Fibroblast of mammary gland (primary cell): ENCODE data around the gene PPP2R3C.
"Not testable (repeated sequence)": the region's sequence is repeated elsewhere in the genome, so short reads cannot be mapped to it uniquely, and the experiment has no call there.

Source experiments
- DNase-seq: peaks from one replicate; pipeline ENCODE4 v3.0.0-alpha.2; 2010; ENCODE audit warnings: low read depth
- H3K4me3 ChIP-seq: 2 replicates; pipeline ENCODE4 v1.5.1; 2011; ENCODE audit warnings: low read depth, mild to moderate bottlenecking, low read length, moderate library complexity; ENCODE audit not compliant: control insufficient read depth
- TF ChIP-seq, protein P1 (sequence below): conservative IDR thresholded peaks from 2 replicates; pipeline ENCODE4 v1.5.1; 2011; ENCODE audit warnings: low read depth, low read length, inconsistent platforms; ENCODE audit not compliant: control insufficient read depth, insufficient read depth

PPP2R3C gene

DNA sequence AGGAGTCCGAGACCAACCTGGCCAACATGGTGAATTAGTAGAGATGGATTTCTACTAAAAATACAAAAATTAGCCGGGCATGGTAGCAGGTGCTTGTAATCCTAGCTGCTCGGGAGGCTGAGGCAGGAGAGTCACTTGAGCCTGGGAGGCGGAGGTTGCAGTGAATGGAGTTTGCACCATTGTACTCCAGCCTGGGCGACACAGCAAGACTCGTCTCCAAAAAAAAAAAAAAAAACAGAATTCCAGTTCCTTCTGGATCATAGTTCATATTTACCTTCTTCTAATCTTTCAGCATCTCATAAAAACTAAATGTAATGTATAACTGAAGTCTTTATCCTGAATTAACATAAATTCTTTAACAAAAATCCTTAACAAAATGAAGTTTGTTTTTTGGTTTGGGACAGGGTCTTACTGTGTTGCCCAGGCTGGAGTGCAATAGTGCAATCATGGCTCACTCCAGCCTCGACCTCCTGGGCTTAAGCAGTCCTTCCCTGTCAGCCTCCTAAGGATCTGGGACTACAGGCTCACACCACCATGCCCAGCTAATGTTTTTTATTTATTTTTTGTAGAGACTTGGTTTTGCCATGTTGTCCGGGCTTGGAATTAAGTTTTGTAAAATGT, 38.1 kb downstream of the PPP2R3C start:
- H3K4me3 ChIP-seq: no peak overlapping the region
- no peak for DNase-seq
- TF ChIP-seq, protein P1, sequence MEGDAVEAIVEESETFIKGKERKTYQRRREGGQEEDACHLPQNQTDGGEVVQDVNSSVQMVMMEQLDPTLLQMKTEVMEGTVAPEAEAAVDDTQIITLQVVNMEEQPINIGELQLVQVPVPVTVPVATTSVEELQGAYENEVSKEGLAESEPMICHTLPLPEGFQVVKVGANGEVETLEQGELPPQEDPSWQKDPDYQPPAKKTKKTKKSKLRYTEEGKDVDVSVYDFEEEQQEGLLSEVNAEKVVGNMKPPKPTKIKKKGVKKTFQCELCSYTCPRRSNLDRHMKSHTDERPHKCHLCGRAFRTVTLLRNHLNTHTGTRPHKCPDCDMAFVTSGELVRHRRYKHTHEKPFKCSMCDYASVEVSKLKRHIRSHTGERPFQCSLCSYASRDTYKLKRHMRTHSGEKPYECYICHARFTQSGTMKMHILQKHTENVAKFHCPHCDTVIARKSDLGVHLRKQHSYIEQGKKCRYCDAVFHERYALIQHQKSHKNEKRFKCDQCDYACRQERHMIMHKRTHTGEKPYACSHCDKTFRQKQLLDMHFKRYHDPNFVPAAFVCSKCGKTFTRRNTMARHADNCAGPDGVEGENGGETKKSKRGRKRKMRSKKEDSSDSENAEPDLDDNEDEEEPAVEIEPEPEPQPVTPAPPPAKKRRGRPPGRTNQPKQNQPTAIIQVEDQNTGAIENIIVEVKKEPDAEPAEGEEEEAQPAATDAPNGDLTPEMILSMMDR: no peak

DNA sequence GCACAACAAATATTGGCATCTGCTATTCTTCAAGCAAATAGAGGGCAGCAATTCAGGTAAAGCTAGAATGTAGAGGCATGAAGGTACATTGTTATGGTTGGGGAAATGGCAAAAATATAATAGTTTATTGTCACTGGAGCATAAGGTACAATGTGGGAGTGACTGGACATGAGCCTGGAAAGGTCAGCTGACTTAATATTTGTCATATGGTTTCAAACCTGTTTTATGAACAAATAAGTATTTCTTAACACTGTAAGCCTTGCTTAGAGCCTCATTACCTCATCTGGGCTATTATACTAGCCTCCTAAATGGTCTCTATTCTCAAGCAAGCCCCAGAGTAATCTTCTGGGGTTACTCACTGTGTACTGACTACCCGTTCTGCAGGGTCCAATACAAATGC, 42.0 kb downstream of the PPP2R3C start:
- DNase-seq: no peak
- TF ChIP-seq, protein P1: no peak
- no peak overlapping the region for H3K4me3 ChIP-seq

DNA sequence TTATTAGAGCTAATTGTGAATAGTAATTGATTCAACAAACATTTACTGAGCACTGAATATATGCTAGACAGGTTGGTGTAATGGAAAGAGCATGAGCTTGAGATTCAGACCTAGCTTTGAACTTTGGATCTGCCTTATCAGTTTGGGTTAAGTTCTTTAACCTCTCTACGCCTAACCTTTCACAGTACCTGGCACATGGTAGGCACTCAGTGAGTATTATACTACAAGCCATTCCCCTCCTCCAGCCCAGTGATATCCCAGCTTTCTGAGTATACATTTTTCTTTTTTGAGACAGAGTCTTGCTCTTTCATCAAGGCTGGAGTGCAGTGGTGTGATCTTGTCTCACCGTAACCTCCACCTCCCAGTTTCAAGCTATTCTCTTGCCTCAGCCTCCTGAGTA, 43.7 kb downstream of the PPP2R3C start:
- no peak overlapping the region for H3K4me3 ChIP-seq
- DNase-seq: no peak
- TF ChIP-seq, protein P1: no peak

DNA sequence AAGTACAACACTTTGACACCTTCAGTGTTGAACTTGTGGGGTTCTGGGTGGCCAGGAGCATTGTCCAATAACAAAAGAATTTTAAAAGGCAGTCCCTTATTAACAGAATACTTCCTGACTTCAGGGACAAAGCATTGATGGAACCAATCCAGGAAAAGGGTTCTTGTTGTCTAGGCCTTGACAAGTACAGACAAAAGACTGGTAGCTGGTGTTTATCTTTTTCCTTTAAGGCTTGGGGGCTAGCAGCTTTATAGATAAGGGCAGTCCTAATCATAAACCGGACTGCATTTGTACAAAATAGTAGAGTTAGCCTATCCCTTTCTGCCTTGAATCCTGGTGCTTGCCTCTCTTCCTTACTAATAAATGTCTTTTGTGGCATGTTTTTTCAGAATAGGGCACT, 48.3 kb downstream of the PPP2R3C start:
- no peak for DNase-seq
- H3K4me3 ChIP-seq: no peak overlapping the region
- TF ChIP-seq, protein P1: no peak

DNA sequence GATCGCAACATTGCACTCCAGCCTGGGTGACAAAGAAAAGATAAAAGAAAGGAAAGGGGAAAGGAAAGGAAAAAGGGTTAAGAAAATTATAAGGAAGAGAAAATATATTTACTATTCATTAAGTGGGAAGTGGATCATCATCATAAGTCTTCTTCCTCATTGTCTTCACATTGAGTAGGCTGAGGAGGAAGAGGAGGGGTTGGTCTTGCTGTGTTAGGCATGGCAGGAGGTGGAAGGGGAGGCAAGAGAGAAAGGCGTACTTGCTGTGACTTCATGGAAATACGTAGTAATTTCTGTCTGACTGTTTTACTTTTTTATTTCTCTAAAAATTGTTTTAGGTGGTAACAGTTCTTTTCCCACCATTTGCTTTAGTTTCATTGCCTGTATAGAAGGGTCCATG, 49.6 kb downstream of the PPP2R3C start:
- H3K4me3 ChIP-seq: no peak overlapping the region
- DNase-seq: no peak
- TF ChIP-seq, protein P1: no peak

DNA sequence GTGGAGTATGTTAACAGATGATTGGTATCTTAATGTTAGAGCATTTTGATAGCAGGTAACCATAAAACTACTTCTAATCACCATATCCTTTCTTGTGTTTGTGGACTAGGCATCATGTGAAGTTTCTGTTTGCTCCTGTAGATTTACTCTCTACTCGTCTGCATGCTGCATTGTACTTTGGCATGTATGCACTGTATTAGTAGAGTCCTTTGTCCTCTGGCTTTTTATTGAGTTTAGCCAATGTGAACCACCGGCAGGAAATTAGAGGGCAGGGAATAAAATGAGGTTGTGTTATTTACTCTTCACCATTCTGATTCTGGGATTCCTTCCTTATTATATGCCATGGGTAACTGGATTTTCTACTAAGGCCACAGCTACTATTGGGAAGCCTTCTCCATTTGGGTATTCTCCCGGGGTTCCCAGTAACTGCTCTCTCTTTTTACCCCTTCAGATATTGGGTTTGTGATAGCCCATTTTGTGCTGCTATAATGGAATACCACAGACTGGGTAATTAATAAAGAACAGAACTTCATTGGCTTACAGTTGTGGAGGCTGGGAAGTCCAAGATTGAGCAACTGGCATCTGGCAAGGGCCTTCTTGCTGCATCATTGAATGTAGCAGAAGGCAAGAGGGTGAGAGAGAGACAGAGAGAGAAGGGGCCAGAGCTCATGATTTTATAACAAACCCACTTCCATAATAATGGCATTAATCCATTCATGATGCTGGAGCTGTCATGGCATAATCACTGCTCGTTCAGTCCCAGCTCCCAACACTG, 53.4 kb downstream of the PPP2R3C start:
- peak; percentile 9 for DNase-seq
- TF ChIP-seq, protein P1: no peak

DNA sequence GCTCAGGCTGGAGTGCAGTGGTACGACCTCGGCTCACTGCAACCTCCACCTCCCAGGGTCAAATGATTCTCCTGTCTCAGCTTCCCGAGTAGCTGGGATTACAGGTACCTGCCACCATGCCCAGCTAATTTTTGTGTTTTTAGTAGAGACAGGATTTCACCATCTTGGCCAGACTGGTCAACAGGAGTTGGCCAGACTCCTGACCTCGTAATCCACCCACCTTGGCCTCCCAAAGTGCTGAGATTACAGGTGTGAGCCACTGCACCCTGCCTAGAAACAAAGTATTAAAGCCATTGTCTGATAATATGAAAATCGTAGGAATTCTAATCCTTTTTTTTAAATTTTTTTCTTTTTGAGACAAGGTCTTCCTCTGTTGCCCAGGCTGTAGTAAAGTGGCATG, 56.1 kb downstream of the PPP2R3C start:
- not testable (repeated sequence) for H3K4me3 ChIP-seq, DNase-seq

More for the DNA sequence above, 53.4 kb downstream of the PPP2R3C start:
- no peak overlapping the region for H3K4me3 ChIP-seq

DNA sequence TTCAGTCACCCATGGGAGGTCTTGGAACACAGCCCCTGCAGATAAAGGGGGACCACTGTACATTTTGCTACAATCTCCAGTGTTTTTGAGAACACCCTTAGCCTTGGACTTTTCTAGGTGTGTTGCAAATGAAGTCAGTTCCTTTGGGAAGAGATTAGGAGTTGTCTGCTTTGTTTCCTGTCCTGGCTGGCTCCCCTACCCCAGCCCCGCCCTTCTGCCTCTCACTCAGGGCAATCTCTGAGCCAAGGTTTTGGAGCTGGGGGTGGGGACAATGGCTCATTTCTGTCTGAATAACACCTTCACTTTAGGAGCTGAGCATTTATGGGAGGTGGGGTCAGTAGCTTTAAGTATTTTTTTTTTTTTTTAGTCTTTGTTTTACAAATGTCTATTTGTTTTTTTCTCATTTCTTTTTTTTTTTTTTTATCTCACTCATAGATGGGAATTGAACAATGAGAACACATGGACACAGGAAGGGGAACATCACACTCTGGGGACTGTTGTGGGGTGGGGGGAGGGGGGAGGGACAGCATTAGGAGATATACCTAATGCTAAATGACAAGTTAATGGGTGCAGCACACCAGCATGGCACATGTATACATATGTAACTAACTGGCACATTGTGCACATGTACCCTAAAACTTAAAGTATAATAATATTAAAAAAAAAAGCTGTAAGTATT, 60.5 kb downstream of the PPP2R3C start:
- H3K4me3 ChIP-seq, DNase-seq: not testable (repeated sequence)
